Psoas muscle (tissue), 8 donors: ENCODE results near the gene EXOSC9. TPM values are rescaled to one million over a fixed set of nuclear protein-coding genes. Genes with fewer than 3 reads are reported as not detected.

ENCODE experiments used
- ATAC-seq, 4 donors: fragments of 200-7000 bp; cut with Tn5 transposase; one replicate each; pipeline ENCODE4 v1.9.1; 2020; ENCODE audit warnings: moderate library complexity in 3 of 4, mild to moderate bottlenecking in 2 of 4
- DNase-seq, 2 donors: peaks; one replicate each; pipeline ENCODE4 v3.0.0-alpha.2; 2020
- H3K27ac ChIP-seq: fragments of 200-600 bp; one replicate; pipeline ENCODE4 v1.8.0; 2022
- H3K27me3 ChIP-seq, 3 donors: fragments of 200-600 bp in 1 of 3; one replicate each; pipeline versions ENCODE4 v1.6.1 to v1.8.0; 2013 to 2022; ENCODE audit warnings: low read length in 2 of 3, mild to moderate bottlenecking in 2 of 3, moderate library complexity in 1 of 3; ENCODE audit not compliant: insufficient read depth in 3 of 3
- H3K36me3 ChIP-seq, 2 donors: fragments of 200-600 bp in 1 of 2; one replicate each; pipeline versions ENCODE4 v1.6.1 to v1.8.0; 2013 to 2022; ENCODE audit warnings: low read depth in 1 of 2, mild to moderate bottlenecking in 1 of 2, moderate library complexity in 1 of 2; ENCODE audit not compliant: insufficient read depth in 1 of 2
- H3K4me1 ChIP-seq: fragments of 200-600 bp; one replicate; pipeline ENCODE4 v1.8.0; 2022
- H3K4me3 ChIP-seq: fragments of 200-600 bp; one replicate; pipeline ENCODE4 v1.8.0; 2022; ENCODE audit warnings: mild to moderate bottlenecking
- H3K9me3 ChIP-seq: fragments of 200-600 bp; one replicate; pipeline ENCODE4 v1.8.0; 2022
- WGBS, 3 donors: extraction: QIAGEN DNeasy Blood & Tissue Kit; methylation state at CpG; one replicate each; pipeline versions ENCODE4 v1.1.6 to v1.1.7; 2013; 5-methylcytosine and 5-hydroxymethylcytosine counted together
- intact Hi-C, 2 donors: fragments of 100-400 bp; cut with DNase I; formaldehyde crosslinking; loops; one replicate each; pipeline versions ENCODE4 v1.11.0 to v1.14.2; 2022
- polyA plus RNA-seq, 3 donors: library from polyadenylated mRNA; stranded (reverse); fragments of 200-250 nt; gene quantifications; one replicate each; pipeline ENCODE4 v1.2.3, GENCODE V29; 2013
- total RNA-seq, 4 donors: library from RNA; stranded (reverse); fragmentation: NEBNext Ultra II Directional in 2 of 4; extraction: Animal tissue kit (Norgen Biotek cat#: 25700) in 2 of 4; gene quantifications; one replicate each; pipeline versions ENCODE4 v1.2.1 to v1.2.4, GENCODE V29; 2021 to 2023
- TF ChIP-seq, protein P1 (sequence below): fragments of 200-600 bp; IDR thresholded peaks from one replicate; pipeline ENCODE4 v1.8.0; 2022; ENCODE audit warnings: antibody characterized with exemption
- donor health status: healthy with polysubstance abuse.
- donor health status: DM: no; HTN: no; CAD: no; lungs with moderate emphysema.
- donor health status: Bipolar disorder and iron deficiency.
- donor health status: healthy.
- donor health status: DM: yes; HTN: yes; CAD: no.
- donor health status: DM: no; HTN: no; CAD: no.
- donor health status: DM: no; HTN: no; CAD: no.
- donor health status: DM: yes; HTN: yes; CAD: no.

Gene EXOSC9
- total and polyA plus RNA-seq, 7 donors, result 12.3 to 28.5 (median 14.5) TPM

DNA sequence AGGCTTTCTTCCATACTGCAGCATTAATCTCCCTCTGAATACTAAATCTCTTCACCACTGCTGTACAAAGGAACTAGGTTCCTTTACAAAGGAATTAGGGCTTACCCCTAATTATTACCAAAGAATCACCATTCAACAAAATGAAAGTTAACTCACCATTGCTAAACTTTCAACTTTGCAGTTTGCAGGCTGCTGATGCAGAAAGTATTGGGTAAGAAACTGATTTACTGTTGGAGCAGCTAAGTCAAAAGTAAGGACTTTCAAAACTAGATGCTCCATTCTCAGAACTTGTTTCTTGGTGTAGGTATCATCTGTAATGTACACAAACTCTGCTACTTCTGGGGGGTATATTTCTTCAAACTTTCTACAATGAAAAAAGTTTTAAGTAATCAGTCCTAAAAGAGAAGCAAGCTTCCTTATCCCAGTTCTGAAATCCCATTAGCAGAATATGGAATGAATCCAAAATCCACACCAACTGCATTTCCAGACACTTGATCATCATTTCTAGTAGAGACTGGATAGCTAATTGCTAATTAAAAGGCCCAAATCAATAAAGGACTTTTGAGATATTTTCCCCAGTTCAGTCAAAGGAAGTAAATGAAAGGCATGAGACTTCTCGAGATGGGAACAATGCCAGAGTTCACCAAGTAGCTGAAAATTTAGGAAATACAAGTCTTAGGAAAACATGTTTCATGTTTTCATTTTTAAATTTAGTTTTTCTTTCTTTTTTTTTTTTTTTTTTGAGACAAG lies 18.3 kb downstream of the EXOSC9 start:
- Histone ChIP-seq H3K9me3 (no peaks in the 10 kb centered on the region), H3K4me3 (no peak overlapping the region), H3K36me3 (peaks cover 0 to 53% of the 10 kb centered on the region in 2 donors), H3K27me3 (no peaks in the 10 kb centered on the region), H3K27ac (no peak overlapping the region), H3K4me1 (peaks cover 7% of the 10 kb centered on the region)
- 33 to 82% (median 75%) methylated on average over 1 of the region's 1 CpG for WGBS, 3 donors
- TF ChIP-seq, protein P1, sequence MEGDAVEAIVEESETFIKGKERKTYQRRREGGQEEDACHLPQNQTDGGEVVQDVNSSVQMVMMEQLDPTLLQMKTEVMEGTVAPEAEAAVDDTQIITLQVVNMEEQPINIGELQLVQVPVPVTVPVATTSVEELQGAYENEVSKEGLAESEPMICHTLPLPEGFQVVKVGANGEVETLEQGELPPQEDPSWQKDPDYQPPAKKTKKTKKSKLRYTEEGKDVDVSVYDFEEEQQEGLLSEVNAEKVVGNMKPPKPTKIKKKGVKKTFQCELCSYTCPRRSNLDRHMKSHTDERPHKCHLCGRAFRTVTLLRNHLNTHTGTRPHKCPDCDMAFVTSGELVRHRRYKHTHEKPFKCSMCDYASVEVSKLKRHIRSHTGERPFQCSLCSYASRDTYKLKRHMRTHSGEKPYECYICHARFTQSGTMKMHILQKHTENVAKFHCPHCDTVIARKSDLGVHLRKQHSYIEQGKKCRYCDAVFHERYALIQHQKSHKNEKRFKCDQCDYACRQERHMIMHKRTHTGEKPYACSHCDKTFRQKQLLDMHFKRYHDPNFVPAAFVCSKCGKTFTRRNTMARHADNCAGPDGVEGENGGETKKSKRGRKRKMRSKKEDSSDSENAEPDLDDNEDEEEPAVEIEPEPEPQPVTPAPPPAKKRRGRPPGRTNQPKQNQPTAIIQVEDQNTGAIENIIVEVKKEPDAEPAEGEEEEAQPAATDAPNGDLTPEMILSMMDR, result no peak
- DNase-seq, result no peak
- ATAC-seq, result no peak
- intact Hi-C loops, result no loop called here

DNA sequence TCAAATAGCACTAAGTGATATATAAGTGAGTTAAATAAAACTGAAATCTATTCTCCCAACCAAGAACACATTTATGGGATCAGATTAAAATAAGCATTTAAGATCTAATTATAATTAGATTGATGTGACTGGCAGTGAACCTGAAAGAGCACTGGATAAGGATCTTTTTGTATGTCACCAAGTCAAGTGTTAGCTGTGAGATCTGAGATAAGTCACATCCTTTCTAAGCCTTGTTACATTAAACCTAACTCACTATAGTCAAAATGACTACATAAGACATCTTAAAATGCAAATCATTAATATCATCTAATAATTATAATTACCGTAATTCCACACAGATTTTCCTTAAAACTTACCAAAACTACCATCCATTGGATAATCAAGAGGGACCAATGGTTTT lies 20.9 kb downstream of the EXOSC9 start:
- no peak for ATAC-seq
- no peaks in the 10 kb centered on the region for H3K9me3 ChIP-seq
- H3K4me1 ChIP-seq, result peaks cover 8% of the 10 kb centered on the region
- H3K4me3 ChIP-seq, result no peak overlapping the region
- H3K27ac ChIP-seq, result no peak overlapping the region
- no peaks in the 10 kb centered on the region for H3K27me3 ChIP-seq
- intact Hi-C loops, result loop anchor here in 1 of 2 donors (2.0 to 5.0 kb wide), 2 partner anchors 21 to 45 kb away; partner anchors contain the start of gene EXOSC9
- no peak for DNase-seq
- H3K36me3 ChIP-seq, result peaks cover 0 to 35% of the 10 kb centered on the region in 2 donors
- WGBS, 3 donors, result 87 to 93% (median 91%) methylated on average over 1 of the region's 1 CpG
- TF ChIP-seq, protein P1, result no peak

DNA sequence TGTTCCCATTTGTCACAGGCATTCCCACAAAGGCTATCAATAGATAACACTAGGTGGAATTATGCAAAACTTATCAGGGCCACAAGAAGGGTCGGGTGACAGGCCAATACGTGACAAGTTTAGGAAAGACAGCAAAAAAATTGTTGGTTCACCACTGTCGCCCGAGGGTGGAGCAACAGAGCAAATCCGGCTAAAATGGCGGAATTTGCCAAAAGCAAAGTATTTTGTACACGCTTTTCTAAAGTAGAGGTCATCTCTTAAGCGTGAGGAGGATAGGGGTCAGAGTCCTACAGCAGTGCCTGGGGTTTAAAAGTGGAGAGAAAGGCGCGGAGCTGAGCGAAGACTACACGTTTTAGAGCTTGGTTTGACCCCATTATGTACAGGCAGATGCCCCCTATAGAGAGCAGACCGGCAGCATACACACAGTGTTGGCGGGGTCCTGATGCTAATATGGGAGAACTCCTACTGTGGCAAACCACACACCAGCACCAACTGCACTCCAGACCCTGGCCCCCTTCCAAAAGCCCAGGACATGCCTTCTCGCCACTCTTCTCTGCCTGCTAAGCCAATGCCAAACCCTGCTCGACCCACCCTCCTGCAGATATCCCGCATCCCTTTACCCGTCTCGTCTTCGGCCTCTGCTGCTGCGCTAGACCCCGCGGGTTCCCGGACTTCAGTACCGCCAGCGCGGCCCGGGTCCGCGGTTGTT lies 21.8 kb downstream of the EXOSC9 start:
- H3K27ac ChIP-seq, result no peak overlapping the region
- 3% methylated on average over 30 of the region's 30 CpGs for WGBS, 3 donors
- H3K4me1 ChIP-seq, result peaks cover 8% of the 10 kb centered on the region
- DNase-seq (no peak), ATAC-seq (peak in 1 of 4 donors; percentile 2)
- no peaks in the 10 kb centered on the region for H3K27me3 ChIP-seq
- peaks cover 0 to 35% of the 10 kb centered on the region in 2 donors for H3K36me3 ChIP-seq
- H3K9me3 ChIP-seq, result no peaks in the 10 kb centered on the region
- peak overlapping the region; percentile 72 for H3K4me3 ChIP-seq
- intact Hi-C loops, result loop anchor here in 1 of 2 donors (2.0 to 5.0 kb wide), 2 partner anchors 22 to 44 kb away; partner anchors contain the start of gene EXOSC9
- TF ChIP-seq, protein P1, result no peak

DNA sequence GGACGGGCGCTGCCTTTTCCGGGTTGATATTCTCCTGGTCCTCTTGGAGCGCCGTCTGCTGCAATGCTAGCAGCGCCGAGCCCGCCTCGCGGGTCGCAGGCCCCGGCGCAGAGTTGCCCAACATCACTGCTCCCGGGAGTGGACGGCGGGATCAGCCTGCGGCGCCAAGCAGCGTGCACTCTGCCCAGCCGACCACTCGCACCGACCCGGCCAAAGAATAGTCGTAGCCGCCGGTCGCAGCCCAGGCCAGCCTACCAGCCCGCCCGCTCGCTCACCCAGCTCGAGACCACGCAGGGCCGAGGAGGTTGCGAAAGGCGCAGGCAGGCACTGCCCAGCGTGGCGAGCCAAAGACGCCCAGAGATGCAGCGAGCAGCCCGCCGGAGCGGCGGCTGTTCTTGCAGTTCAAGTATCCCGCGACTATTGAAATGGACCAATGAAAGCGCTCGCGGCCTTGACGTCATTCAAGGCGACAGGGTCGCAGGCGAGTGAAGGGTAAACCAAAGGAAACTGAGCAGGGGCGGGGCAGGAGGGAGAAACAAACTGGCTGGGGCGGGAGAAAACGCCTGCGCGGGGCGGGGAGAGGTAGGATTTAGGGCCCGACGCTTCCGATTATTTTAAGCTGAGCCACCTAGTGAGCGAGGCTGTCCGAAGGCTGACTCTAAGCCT lies 22.5 kb downstream of the EXOSC9 start, which contains the start of gene CCNA2:
CCNA2 (minus strand) TSS at position 379 of the 666 bp plus-strand sequence; CDS start at position 124, 255 bp downstream.
- Histone ChIP-seq H3K9me3 (no peaks in the 10 kb centered on the region), H3K4me3 (peak within 1 kb of the TSS; percentile 72), H3K27ac (peak within 1 kb of the TSS; percentile 78), H3K36me3 (peaks cover 0 to 32% of the 10 kb centered on the region in 2 donors), H3K4me1 (peaks cover 8% of the 10 kb centered on the region), H3K27me3 (no peaks in the 10 kb centered on the region)
- DNase-seq (peak; percentile 96 to 97), ATAC-seq (peak; percentile 100)
- TF ChIP-seq, protein P1, result no peak
- WGBS, 3 donors, result 0 to 1% (median 0%) methylated on average over 52 to 63 of the region's 63 CpGs
- intact Hi-C loops, result loop anchor here in 1 of 2 donors (2.0 to 5.0 kb wide), 2 partner anchors 23 to 44 kb away; partner anchors contain the start of gene EXOSC9
